NCI-H2227 (cell line): Measurements from ENCODE around the gene VSIG8.

Experiments used
- DNase-seq: peaks from one replicate; lab custom pipeline; 2025; ENCODE audit not compliant: unreplicated experiment; lab: John Stamatoyannopoulos, UW

VSIG8 gene

GRCh38 chr1:159859767-159860322, 2.6 kb downstream of the VSIG8 start:
- DNase-seq = no peak

DNA sequence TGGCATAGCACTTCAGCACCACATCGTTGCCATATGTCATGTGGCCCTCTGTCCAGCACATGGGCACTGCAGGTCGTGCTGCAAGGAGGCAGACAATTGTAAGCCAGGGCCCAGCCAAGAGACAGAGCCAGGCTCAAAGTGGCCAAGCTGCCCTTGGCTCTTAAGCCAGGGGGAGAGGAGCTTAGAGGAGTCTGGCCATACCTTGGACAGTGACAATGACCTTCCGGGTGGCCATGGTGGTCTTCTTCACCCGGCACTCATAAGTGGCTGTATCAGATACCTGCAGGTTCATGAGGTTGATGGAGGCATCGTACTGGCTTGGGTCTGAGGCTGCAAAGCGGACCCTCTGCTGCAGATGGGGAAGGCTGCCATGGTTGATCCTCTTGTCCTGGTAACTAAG, 4.6 kb downstream of the VSIG8 start:
- DNase-seq = no peak

DNA sequence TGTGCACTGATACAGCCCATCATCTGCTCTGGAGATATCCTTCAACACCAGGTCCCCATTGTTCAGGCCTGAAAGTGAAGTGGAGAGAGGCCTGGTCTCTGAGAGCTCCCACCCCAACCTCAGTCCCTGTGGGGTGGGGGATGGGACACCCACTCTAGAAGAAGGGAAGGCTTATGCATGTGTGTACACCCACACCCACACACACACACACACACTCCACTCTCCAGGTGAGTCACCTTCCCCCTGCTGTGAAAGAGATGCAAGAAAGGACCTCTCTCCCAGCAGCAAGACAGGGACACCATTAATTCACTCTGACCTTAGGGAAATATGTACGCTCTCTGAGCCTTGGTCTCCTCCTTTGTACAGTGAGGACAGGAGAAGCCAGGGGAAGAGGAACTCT, 5.9 kb downstream of the VSIG8 start:
- no peak for DNase-seq

- no peak for DNase-seq
Observed at GRCh38 chr1:159855709-159856108, 6.7 kb downstream of the VSIG8 start.

DNA sequence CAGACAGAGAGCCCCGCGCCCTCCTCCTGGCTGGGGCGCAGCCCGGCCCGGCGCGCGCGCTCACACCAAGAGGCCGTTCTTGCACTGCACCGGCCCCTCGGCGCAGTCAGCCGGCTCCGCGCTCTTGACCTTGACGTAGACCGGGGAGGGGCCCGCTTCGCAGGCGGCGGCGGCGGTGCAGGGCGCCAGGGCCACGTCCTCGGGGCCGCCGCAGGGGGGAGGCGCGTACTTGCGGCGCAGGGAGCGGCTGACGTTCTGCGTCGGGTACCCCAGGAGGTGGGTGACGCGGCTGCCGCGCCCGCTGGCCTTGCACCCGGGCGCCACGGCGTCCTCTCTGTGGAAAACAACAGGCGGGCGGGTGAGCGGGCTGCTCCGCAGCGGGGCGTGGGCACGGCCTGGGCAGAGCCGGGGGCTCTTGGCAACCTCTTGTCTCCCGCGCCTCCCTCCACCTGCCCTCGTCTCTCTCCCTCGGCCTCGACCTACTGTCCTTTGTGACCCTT, 7.7 kb downstream of the VSIG8 start:
- DNase-seq = peak; percentile 82

DNA sequence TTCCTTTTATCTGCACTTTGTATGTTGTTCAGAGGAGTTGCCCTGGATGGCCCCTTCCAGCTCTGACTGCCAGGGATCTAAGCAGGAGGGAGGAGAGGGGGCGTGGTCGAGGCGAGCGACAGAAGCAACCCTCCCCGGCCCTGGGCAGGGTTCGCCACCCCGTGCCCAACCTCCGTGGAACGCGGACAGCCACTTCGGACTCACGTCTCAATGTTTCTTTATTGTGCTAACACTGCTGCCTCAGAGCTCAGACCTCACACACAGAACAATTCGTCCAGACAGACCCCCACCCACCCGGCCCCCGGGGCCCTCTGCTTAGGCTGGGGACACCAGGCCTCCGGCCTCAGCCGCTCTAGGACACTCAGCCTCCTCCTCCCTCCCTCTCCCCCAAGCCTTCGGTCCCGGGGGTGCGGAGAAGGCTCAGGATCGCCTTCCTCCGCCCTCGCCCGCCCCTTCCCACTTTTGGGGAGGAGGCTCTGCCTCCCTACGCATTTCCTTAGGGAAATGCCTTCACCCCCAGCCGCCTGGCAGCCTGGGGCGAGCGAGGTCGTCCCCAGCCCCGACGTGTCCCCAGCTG, 8.3 kb downstream of the VSIG8 start:
- peak; percentile 58 for DNase-seq

- DNase-seq = peak; percentile 28
Observed at GRCh38 chr1:159853417-159854115, 8.9 kb downstream of the VSIG8 start.

DNA sequence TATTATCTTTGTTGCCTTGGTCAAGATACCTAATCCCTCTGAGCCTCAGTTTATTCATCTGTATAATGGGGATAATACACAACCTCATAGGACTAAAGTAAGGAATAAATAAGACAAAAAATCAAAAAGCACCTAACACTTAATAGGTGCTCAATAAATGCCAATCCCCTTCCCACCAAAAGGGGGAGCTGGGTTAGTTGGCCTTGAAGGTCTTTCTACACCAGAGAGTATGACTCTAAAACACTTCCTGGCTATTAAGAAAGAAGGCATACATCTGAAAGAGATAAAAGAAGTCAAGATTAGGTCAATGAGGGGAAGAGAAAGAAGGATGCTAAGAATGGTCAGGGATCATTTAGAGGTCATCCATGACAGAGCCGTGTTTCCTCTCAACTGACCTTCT, 11.1 kb downstream of the VSIG8 start:
- DNase-seq = no peak

DNA sequence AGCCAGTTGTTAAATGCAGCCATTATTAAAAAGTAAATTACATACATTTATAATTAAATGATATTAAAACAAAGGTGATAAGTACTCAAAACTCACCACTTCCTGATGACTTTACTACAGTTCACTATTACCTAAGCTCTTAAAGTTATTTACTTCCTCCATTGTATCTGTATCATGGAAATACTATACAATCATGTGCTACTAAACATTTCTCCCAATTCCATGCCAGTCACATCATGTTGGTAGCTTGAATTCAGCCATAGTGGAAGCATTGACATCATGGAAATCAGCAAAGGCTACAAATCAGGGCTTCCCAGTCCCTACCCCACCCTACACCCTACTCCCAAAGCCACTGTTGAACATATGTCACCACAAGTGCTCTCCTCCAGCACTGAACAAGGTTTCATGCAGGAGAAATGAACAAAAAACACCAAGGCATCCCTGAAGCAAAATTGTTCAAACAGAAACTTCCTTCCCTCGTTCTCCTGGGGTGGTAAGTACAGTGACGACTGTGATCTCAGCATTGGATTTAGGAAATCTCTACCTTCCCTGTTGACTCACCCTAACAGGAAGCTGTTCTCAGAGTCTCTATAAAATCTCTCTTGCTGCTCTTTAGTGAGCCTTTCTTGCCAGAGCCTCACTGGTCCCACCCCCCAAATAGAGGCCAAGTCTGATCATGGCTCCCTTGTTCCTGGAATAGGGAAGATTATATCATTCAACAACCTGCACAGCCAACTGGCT, 12.7 kb downstream of the VSIG8 start:
- DNase-seq = no peak

- no peak for DNase-seq
Observed at GRCh38 chr1:159848326-159848725, 14.1 kb downstream of the VSIG8 start.

DNA sequence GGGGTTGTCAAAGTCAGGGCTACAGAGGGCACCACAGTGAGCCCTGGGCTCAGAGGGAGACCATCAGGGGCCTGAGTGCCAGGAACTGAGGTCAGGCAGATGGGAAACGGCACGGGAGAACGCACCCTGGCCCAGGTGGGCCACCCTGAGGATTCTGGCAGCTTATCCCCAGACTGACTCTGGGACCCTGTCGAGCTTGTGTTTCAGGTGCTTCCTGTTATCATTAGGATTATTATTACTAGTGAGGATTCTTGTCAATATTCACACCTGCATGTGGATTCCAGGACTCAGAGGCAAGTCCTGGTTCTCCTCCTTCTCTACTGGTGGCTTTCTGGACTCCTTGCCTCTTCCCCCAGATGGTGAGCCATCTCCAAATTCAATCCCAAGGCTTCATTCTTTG, 15.2 kb downstream of the VSIG8 start:
- DNase-seq = no peak

- DNase-seq = no peak
Observed at GRCh38 chr1:159845751-159846629, 16.5 kb downstream of the VSIG8 start.

- DNase-seq = no peak
Observed at GRCh38 chr1:159843459-159843858, 19.0 kb downstream of the VSIG8 start.

DNA sequence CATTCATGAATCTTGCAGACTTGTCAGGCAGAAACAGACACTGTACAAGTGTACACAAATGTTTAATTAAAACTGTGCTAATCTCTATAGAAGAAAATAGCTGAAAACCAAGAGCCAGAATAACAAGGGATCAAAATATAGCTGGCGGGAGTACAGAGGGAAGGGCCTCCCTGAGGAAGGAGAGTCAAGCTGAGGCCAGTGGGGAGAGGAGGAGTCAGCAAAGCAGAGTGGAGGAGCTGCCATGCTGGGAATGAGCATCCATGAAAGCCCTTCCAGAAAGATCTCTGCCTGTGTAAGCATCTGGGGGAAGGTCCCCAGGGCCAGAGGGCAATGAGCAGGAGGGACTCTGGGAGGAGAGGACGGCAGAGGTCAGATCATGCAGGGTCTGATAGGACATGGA, 20.7 kb downstream of the VSIG8 start:
- DNase-seq = no peak

GRCh38 chr1:159839116-159839849, 23.2 kb downstream of the VSIG8 start:
- DNase-seq = no peak

GRCh38 chr1:159838715-159839114, 23.7 kb downstream of the VSIG8 start:
- no peak for DNase-seq

- DNase-seq = no peak
Observed at GRCh38 chr1:159835862-159836525, 26.5 kb downstream of the VSIG8 start.

DNA sequence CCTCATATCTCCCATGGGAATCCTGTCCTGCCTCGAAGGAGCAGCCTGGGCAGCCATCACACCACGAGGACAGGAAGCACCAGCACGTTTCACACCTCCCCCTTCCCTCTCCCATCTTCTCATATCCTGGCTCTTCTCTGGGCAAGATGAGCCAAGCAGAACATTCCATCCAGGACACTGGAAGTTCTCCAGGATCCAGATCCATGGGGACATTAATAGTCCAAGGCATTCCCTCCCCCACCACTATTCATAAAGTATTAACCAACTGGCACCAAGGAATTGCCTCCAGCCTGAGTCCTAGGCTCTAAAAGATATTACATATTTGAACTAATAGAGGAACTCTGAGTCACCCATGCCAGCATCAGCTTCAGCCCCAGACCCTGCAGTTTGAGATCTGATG, 27.1 kb downstream of the VSIG8 start:
- DNase-seq = no peak

DNA sequence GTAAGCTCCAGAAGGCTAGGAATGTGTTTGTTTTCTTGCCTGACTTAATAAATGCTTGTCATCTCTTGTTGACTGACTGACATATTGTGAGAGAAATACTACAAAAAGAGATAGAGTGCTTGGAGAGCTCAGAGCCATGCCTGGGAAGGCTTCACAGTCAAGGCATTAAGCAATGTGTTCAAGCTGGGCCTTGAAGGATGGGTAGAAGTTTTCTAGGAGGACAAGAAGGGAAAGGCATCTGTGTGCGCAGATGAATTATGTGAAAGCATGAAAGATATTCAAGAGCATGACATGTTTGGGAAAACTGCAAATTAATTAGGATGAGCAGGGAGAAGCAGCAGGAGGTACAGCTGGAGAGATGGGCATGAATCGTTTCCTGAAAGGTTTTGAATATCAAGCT, 30.1 kb downstream of the VSIG8 start:
- DNase-seq = no peak
